TTC549 (cell line): ENCODE measurements around the gene PTPRM.

Experiments used
- FAIRE-seq: peaks from 2 replicates; lab custom pipeline; 2012; peaks lifted over from hg19 to GRCh38; lab: Jason Lieb, UNC

PTPRM gene

DNA sequence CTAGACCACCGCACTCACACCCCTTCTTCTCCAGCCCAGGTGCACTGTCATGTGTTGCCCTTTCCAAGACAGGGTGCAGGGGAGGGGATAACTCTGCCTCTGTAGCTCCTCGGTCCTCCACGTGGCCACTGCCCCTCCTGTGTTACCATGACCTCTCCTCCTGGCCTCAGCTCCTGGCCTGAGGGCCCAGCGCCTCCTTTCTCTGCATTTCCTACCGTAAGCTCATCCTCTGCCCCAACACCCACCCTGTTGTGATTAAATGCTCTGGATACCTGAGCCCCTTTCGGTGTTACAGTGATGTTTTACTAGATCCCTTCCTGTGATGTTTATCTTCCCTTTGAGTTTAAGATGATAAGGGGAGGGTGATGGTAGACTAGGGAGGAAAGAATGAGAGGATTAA is 242.3 kb downstream of the PTPRM start:
- no peak for FAIRE-seq

DNA sequence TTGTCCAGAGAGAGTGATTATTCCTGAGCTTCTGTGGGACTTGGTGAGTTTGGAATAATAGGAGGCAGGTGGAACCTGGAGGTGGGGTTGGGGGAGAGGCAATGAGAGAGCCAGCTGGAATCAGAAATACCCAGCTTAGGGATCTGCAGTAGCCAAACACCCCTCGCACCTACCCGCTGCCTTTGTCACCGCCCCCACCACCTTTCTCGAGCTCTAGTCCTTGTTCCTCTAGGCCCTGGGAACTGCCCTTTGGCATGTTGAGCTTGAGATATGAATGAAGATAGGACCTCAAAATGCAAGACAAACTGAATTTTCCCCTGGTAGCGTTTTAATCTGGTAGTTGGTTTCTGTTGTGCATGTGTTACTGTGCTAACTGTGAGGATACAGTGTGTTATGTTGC is 242.9 kb downstream of the PTPRM start:
- FAIRE-seq = no peak

DNA sequence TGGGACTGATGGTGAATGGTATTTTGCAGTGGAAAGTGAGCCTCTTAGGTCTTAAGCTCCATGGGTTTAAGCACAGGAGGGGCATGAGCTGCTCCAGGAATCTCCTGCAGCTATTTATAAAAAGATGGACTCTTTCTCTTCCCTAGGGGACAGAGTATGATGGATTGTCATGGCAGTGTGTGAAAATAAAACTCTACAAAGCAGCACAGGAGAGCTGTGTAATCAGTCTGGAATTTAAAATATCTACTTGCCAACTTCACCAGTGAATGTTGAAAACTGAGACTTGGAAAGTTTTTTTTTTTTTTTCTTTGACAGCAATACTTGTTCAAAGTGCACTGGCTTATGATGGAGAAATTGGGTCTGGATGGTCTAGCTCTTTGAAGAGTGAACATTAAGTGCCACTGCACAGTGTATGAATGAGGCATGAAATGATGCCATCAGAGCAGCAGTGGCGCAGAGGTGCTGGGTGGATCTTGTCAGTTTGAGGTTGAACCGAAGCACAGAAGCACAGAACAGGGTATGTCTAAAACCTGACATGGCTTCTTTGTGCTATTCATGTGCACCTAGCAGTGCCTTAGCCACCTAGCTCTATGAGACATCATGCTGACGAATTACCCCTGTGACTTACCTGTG is 245.4 kb downstream of the PTPRM start:
- no peak for FAIRE-seq

DNA sequence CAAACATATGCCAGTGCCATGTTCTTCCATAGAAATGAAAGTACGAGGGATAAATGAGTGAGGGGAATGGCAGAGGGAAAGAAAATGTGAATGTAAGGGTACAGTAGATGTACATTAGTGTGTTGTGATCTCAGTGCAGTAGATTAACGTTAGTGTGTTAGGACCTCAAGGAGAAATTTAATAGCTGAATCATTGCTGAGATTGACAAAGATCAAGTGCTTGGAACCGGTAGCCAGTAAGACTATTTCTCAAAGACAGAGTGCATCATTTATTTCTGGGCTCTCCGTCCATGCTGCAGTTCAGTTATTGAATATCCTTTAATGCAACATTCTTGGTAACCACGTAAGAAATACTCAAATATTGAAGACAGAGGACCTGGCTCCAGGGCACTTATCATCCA is 246.0 kb downstream of the PTPRM start:
- FAIRE-seq = no peak

DNA sequence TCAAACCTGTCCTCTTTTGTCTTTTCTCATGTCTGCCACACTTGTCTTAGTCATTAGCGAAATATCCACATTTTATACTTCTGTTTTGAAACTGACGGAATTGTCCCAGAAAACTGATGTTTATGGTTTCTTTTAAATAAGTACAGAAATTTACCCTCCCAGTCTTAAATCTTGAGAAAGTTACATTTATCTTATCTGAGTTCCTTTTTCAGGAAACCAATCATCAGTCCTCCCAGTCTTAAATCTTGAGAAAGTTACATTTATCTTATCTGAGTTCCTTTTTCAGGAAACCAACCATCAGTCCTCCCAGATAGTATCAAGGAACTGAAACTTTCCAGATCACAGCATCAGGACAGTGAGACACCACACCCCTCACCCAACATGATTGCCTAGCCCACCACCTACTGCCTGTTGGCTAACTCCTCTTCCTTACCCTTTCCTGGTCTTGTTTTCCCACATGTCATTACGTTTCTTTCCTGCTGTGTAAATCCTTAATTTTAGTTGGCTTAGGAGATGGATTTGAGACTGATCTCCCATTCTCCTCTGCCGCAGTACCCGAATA is 247.7 kb downstream of the PTPRM start:
- FAIRE-seq = no peak

DNA sequence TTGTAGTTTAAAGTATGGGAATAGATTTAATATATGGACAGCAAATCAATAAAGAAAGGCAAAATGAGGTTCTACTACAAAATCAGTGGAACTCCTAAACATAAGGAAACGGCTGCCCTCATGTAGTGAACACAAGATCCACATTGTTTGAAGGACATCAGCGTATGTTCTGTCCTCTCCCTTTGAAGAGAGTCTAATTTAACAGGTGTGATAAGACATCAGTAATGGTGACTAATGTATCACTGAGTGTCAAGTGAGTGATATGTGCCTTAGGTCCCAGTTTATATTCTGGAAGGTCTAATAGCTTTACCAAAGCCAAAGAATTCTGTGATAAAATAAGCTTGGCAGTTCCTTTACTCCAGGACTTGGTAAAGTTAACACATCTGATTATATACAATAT is 248.7 kb downstream of the PTPRM start:
- FAIRE-seq = no peak

DNA sequence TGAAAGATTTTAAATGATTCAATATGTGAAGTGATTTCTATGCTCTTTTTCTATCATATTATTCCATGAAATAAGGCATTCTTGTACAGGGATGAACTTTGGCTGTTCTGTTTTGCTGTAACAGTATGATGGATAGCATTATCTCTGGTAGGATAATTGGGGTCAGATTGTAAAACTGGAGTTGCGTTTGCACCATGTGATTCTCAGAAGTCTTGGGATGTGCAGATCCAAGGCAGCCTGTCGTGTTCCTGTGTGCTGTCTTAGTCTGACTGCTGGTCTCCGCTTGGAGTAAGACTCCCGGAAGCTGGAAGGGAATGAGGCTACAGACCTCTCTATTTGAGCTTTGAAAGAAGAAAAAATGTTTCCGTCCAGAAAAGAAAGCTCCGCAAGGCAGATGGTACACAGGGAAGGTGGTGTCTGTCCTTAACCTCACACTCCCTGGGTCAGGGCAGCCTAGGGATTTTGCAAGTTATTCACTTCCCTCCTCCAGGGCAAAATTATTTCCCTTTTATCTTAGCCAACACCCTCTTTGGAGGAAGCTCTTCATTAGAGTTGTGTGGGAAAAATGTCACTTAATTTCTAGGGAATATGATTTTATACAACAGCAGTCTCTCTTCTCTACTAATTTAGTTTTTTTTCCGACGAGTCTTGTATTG is 250.6 kb downstream of the PTPRM start:
- no peak for FAIRE-seq

DNA sequence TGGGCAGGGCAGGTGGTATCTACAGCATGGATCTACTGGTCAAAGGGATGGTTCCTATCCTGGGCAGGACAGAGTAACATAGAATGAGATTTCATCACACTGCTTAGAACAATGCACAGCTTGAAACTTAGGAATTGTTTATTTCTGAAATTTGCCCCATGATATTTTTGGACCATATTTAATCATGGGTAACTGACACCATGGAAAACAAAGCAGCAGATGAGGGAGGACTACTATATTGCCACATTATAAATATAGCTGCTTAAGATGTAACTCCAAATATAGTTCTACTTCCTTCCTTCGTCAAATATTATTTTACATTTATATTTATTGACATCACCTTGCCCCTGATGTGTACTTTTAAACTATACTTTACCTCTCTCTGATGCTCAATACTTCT is 254.7 kb downstream of the PTPRM start:
- no peak for FAIRE-seq

DNA sequence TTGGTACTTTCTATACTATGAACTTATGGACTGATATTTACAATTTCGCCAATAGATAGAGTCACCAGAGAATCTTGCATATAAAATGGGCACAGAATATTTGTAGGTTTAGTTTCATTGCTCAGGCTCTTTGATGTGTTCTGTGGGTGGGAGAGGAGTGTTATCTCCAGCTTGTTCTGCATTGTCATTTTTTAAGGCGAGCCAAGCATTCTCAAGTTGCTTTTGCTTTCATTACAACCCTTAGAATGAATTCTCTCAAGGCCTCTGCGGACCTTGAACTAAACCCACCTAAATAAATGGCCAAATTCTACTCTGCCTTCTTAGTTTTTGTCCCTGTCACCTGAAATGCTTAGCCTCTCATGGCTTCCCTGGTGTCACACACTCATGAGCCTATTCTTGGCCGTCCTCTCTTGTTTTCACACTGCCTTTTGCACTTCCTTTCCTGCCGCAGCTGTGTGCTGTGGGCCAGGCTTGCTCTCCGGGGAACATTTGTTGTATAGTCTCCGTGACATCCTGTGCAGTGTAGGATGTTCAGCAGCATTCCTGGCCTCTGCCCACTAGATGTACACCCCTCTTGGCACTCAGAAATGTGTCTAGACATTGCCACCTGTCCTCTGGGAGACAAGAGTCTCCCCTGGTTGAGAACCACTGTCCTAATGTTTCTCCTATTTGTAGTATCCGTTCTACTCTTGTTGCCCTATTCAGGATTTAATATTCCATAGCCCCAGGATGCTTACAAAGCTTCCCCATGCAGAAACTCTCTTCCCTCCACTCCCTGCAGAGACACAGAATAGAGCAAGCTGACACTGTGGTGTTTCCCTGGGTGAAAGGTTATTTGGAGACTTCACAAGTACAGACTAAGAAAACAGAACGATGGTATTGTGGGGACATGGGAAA is 255.6 kb downstream of the PTPRM start:
- no peak for FAIRE-seq

DNA sequence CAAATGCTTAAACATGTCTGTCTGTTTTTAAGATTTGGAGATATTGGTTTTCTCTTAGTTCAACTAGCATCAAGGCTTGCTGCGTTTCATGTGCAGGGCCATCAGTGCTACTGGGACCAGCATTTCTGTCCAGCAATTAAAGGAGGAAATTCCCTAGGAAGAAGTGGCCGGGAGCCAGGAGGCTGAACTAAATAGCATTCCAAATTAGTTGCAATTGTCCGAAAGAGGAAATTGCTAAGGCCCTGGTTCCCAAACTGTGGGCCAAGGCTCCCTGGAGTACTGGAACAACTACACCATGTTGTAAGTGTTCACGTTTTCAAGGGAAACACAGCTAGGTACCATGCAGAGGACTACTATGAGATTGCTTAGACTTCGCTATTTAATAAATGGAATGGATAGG is 257.9 kb downstream of the PTPRM start:
- FAIRE-seq = no peak

DNA sequence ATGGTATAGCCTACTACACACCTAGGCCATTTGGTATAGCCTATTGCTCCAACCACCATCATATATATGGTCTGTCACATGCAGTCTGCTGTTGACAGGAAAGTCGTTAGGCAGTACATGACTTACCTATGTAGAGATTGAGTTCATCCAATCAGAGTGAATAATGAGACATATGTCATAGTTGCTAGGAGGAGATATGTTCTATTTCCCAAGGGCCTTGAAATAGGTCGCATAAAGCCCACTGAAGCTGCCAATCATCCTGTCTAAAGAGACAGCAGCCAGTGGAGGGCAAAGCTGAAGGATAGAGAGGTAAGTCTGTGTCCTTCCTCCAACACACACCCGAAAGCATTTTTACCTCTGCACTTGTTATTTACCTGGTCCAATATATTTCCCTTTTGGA is 263.4 kb downstream of the PTPRM start:
- no peak for FAIRE-seq

DNA sequence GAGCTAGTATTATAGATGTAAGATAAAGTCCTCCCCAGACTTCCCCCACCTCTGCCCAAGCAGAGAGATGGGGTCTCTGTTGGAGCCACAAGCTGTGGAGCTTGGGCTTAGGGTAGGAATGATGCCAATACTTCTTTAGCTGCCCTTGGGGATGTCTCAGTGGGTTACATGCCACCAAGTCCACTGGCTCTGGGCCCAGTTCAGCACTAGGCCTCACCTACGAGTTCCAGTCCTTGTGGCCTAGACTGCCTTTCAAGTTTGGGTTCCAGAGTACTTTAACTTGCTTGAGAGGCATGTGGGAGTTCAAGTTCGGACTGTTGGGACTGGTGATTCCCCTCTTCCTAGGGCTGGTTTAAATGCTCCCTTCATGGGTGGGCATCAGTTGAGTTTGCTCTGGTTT is 272.4 kb downstream of the PTPRM start:
- no peak for FAIRE-seq

DNA sequence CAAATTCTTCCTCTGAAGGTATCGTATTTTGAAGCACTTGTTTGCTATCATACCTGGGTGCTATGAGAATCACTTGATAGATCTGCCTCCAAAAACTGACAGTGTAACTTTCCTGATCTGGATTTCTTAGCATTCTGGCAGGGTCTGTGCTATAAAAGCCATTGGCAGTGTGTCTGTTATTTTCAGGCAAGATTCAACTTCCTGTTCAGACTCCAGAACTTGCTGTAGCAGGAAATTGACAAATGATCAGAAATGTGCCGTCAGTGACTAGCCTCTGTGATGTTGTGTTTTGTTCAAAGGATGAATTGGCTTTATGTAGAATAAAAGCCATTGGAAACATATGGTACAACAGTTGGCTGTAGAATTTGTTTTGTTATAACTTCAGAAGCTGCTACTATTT is 273.3 kb downstream of the PTPRM start:
- FAIRE-seq = no peak

DNA sequence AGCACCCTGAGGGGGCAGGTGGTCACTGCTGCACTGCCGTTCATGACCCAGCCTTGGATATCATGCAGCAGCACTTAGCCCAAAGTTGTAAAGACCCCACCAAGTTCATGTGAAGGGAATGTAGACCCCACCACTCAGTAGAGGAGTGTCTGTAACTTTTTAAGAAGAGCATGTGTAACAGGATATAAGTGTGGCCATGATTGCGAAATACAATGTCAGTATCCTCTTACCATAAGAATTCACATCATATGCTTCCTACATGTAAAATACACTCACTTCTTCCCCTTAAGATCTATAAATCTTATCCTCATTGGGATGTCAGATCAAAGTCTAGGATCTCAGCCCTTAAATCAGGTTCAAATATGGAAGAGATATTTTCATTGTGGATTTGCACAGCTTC is 276.9 kb downstream of the PTPRM start:
- no peak for FAIRE-seq

DNA sequence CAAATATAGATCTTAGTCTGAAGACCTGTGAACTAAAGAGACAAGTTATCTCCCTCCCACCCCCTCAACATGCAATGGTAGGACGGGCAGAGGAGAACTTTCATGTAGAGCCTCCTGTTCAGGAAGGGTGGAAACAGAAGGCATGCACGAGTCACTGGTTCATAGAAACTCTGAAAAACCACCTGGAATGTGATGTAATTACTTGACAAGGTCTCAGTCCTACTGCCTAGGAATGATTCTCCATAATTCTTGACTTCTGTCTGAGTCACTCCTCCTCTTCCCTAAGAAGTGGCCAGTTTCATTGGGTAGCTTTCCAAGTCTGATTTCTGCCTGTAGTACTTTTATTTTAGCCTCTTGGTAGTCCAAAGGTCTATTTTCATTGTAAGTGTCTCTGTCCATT is 277.3 kb downstream of the PTPRM start:
- FAIRE-seq = no peak

DNA sequence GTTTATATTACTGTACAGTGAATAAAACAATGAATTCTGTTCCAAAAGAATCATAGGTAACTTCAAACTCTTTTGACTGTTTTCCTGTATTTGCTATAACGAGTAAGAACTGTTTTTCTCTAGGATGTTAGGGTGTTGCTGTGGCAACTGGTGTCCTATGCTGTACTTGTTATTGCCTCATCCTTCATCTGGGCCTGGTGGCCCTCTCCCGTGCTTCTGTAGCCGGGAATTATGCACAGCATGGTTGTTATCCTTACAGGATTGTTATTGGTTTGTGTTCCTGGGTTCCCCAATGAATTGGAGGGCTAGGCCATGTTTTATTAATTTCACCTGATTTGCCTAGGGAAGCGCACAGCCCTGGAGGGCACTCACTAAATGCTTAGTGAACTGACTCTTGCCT is 279.2 kb downstream of the PTPRM start:
- no peak for FAIRE-seq

DNA sequence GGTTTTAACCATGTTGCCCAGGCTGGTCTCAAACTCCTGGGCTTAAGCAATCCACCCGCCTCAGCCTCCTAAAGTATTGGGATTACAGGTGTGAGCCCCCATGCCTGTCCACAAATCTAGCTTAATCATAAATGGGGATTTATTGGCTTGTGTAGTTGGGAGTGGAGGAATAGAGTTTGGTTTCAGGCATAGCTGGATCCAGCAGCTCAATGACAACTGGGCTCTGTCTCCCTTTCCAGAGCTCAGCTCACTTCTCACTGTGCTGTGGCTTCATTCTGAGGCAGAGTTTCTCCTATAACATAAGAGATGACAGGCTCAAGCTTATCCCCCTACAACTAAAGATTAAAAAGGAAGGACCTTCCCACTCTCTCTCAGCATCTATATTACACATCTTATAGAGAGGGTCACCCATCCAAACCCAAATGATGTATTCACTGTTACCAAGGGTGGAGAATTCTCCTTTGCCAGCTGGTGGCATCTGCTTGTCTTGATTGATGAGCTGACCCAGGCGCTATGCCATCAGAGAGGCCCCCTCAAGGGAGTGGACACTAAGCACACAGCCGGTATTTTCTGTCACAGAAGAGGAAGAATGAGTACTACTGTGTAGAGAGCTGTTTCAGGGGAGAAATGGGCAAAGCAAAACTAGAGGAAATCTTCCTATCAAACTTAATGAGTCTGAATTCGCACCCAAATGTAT is 280.4 kb downstream of the PTPRM start:
- FAIRE-seq = no peak

DNA sequence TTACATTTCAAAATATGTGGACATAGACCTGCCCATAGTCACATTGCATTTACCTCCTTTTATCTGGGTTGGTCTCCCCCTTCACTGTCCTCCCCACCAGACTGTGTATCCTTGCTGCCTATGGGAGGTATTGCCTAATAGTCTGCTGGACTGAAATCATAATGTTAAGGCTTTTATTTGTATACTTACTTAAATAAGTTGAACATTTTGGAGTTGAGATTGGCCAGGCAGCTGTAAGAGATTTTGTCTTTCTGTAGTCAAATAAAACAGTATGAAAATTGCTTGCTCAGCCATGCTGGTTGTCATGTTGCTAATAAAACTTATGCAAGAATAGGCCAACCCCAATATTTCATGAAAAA is 280.9 kb downstream of the PTPRM start:
- no peak for FAIRE-seq

DNA sequence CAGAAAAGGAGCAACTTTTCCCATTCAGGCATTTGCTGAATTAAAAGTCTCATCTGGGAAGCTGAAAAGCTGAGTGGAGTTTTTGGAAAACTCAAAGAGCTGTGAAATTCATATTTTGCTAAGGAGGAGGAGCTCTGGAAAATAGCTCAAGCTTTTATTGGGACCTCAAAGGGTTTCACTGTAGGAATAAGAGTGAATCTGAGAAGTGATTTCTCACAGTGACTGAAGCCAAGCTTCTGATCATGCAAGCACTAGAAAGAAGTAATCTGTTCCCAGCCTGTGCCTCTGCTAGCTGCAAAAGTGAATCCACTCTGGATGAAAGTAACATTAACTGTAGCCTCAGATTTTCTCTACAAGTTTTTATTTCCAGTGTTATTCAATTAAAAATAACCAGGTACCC is 283.3 kb downstream of the PTPRM start:
- no peak for FAIRE-seq

DNA sequence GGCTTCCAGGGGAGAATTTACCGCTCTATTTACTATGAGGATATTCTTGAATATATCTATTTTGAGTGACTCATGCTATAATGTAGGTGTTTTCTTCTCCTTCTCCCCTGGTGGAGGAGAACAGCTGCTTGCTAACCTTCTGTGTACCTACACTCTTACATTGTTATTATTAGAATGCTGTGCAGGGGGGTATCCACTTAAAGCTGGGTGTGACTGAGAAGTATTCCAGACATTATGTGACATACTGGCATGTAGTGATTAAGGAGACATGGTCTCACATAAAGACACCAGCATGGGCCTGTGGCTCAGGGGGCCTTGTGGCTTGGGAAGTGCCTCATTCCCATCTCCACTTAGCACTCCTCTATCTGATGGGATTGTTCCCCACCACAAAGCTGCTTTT is 287.9 kb downstream of the PTPRM start:
- FAIRE-seq = no peak

DNA sequence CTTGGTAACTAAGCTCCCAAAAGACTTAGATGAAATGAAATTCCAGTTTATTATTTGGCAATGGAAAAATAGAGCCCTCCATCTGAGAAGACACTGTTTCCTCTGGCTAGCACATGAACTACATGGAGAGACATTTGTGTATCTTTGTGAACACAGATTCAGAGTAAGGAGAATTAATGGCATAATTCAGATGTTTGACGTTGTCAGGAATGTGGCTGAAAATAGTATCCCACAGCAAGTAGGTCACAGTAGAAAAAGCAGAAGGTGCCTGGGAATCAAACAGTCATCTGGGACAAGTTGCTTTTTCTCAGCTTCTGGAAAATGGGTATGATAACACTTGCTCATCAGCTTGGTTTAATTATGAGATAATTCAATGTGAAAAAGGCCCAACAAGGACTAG is 288.6 kb downstream of the PTPRM start:
- no peak for FAIRE-seq

DNA sequence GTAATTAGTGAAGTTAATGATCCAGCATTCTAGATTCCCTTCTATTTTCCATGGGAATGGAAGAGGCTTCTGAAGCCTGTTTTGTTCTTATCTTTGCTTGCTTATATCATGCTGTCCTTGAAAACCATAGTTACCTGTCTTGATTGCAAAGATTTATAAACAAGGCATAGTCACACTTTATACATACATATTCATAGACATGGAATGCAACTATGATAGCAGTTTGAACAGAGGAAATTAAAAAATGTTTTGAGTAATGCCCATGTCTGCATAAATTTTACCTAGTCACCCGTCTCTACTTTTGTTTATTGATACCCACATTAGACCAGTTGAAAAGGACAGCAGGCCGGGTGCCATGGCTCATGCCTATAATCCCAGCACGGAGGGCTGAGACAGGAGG is 289.0 kb downstream of the PTPRM start:
- FAIRE-seq = no peak

DNA sequence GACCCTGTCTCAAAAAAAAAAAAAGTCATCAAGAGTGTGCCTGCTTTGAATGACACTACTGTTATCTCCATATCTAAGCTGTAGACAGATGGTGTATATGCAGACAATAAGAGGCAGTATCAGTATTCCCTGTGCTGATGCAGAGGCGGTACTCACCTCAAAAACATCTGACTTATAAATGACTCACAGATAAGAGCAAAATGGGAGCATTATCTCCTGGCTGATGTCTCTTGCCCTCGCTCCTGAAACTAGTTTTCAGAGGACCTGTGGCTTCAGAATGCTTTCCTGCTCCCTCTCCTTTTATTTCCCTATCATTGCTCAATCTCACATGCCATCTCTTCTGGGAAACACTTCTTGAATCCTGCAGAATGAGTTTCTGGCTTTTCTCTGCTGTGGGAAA is 289.6 kb downstream of the PTPRM start:
- no peak for FAIRE-seq
